ENCODE results near the gene SH3GL1. TPM values are rescaled to one million over a fixed set of nuclear protein-coding genes. Genes with fewer than 3 reads are reported as not detected.

Gene SH3GL1
- polyA plus RNA-seq, 1 donor (not counting 4 experiments of a cell fraction or from before 2014, with no cell fraction given): 47.4 TPM

DNA sequence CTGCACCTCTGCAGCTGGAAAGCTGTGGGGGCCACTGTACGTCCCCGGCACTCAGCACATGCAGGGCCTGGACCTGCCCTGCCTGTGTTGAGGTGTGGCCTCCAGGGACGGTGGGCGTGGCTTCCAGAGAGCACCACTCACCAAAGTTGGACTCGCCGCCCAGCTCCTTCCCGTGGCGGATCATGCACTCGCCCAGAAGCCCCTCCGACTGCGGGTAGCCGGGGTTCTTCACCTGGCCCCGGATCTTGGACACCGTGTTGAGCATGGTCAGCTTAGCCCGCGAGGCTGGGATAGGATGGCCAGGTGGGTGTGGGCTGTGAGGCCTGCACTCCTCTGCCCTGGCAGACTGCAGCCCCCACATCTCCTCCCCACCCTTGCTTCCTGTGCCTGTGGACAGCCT is 35.0 kb downstream of the SH3GL1 start:
- H3K79me2 ChIP-seq (ENCODE audit: control insufficient read depth, insufficient read depth, low read length): peaks cover 22% of the 10 kb centered on the region
- H2AFZ ChIP-seq (ENCODE audit: control insufficient read depth, low read length): no peak overlapping the region
- TF ChIP-seq CTCF (optimal IDR thresholded peaks at IDR 0.05 in 1 of 3, IDR thresholded peaks at IDR 0.05 in 1 of 3, conservative IDR thresholded peaks at IDR 0.05 in 1 of 3; ENCODE audit: extremely low read depth in 1 of 3, insufficient read depth in 2 of 3, low read length in 3 of 3) (no peak), EZH2 (IDR thresholded peaks at IDR 0.05; ENCODE audit: low read length) (no peak)
- DNase-seq (ENCODE audit: low read depth, low spot score): no peak
- H3K4me1 ChIP-seq (ENCODE audit: control insufficient read depth, extremely low read depth, insufficient read depth, low read length): peaks cover 22% of the 10 kb centered on the region
- H3K36me3 ChIP-seq (ENCODE audit: control insufficient read depth in 2 of 2, extremely low read depth in 1 of 2, insufficient read depth in 2 of 2, low read length in 2 of 2): peaks cover 24 to 41% of the 10 kb centered on the region in 2 experiments
- no peak overlapping the region for H3K27ac ChIP-seq (ENCODE audit: control insufficient read depth, insufficient read depth, low read length)
- H3K4me3 ChIP-seq (ENCODE audit: control insufficient read depth in 2 of 3, extremely low read depth in 1 of 3, insufficient read depth in 2 of 3, low read depth in 1 of 3, low read length in 3 of 3): no peak overlapping the region
- no peak overlapping the region for H3K9ac ChIP-seq (ENCODE audit: control insufficient read depth, extremely low read depth, insufficient read depth, low read length)
- H3K9me3 ChIP-seq (ENCODE audit: control insufficient read depth, low read depth, low read length): no peaks in the 10 kb centered on the region
- FAIRE-seq: no peak
- no peaks in the 10 kb centered on the region for H3K27me3 ChIP-seq (ENCODE audit: control insufficient read depth, extremely low read depth, insufficient read depth, low read length)
- dilution Hi-C loops (cut with MboI; ENCODE audit: extremely low pct_ligation_motif_present, low sequenced_read_pairs): no loop called here
- H3K4me2 ChIP-seq (ENCODE audit: control insufficient read depth, extremely low read depth, insufficient read depth, low read depth, low read length): no peak overlapping the region
- H4K20me1 ChIP-seq (ENCODE audit: control insufficient read depth, extremely low read depth, insufficient read depth, low read length): no peaks in the 10 kb centered on the region
- H3K9me1 ChIP-seq (ENCODE audit: control insufficient read depth, extremely low read depth, insufficient read depth, low read length): no peaks in the 10 kb centered on the region

DNA sequence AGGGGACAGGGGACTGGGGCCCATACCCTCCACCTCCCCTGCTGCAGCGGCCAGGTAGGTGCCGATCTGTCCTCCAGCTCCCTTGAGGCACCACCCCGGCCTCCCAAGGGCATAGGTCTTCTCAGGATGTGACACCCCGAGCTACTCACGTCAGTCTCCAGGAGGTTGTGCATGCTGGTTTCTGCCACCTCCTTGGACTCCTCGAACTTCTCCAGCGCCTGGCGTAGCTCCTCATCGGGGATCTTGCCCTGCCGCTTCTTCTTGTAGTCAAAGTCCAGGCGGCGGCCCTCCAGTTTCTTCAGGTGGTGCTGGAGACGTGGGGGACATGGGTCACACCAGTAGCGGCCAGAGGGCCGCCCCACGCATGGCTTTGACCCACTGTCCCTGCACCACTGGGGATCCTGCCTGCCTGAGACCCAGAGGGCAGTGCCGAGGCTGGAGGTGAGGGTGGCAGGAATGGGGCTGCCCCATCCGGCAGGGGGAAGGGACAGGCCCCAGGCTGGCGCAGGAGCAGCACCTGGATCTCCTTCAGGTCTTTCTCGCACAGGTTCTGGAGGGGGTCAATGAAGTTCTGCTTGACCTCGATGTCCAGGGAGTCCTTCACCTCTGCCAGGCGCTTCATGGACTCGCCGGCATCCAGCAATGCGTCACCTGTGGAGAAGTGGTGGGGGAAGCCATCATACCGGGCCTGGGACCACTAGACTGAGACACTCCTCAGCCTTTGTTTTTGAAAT is 36.6 kb downstream of the SH3GL1 start:
- FAIRE-seq: no peak
- H3K9ac ChIP-seq (ENCODE audit: control insufficient read depth, extremely low read depth, insufficient read depth, low read length): no peak overlapping the region
- no peaks in the 10 kb centered on the region for H3K9me1 ChIP-seq (ENCODE audit: control insufficient read depth, extremely low read depth, insufficient read depth, low read length)
- peaks cover 34 to 46% of the 10 kb centered on the region in 2 experiments for H3K36me3 ChIP-seq (ENCODE audit: control insufficient read depth in 2 of 2, extremely low read depth in 1 of 2, insufficient read depth in 2 of 2, low read length in 2 of 2)
- H3K27ac ChIP-seq (ENCODE audit: control insufficient read depth, insufficient read depth, low read length): no peak overlapping the region
- no peak overlapping the region for H2AFZ ChIP-seq (ENCODE audit: control insufficient read depth, low read length)
- no peaks in the 10 kb centered on the region for H4K20me1 ChIP-seq (ENCODE audit: control insufficient read depth, extremely low read depth, insufficient read depth, low read length)
- H3K79me2 ChIP-seq (ENCODE audit: control insufficient read depth, insufficient read depth, low read length): peaks cover 19% of the 10 kb centered on the region
- no peaks in the 10 kb centered on the region for H3K9me3 ChIP-seq (ENCODE audit: control insufficient read depth, low read depth, low read length)
- dilution Hi-C loops (cut with MboI; ENCODE audit: extremely low pct_ligation_motif_present, low sequenced_read_pairs): no loop called here
- no peak for TF ChIP-seq EZH2 (IDR thresholded peaks at IDR 0.05; ENCODE audit: low read length)
- TF ChIP-seq CTCF (optimal IDR thresholded peaks at IDR 0.05 in 1 of 3, IDR thresholded peaks at IDR 0.05 in 1 of 3, conservative IDR thresholded peaks at IDR 0.05 in 1 of 3; ENCODE audit: extremely low read depth in 1 of 3, insufficient read depth in 2 of 3, low read length in 3 of 3): no peak
- H3K4me3 ChIP-seq (ENCODE audit: control insufficient read depth in 2 of 3, extremely low read depth in 1 of 3, insufficient read depth in 2 of 3, low read depth in 1 of 3, low read length in 3 of 3): no peak overlapping the region
- no peaks in the 10 kb centered on the region for H3K27me3 ChIP-seq (ENCODE audit: control insufficient read depth, extremely low read depth, insufficient read depth, low read length)
- H3K4me1 ChIP-seq (ENCODE audit: control insufficient read depth, extremely low read depth, insufficient read depth, low read length): peaks cover 7% of the 10 kb centered on the region
- H3K4me2 ChIP-seq (ENCODE audit: control insufficient read depth, extremely low read depth, insufficient read depth, low read depth, low read length): no peak overlapping the region
- no peak for DNase-seq (ENCODE audit: low read depth, low spot score)

Measured in keratinocyte (primary cell).